AG09319 (cell line): Measurements from ENCODE around the gene KRT8.
"Not testable (repeated sequence)": the region's sequence is repeated elsewhere in the genome, so short reads cannot be mapped to it uniquely, and the experiment has no call there.

Source experiments
- DNase-seq: peaks from one replicate; pipeline ENCODE4 v3.0.0-alpha.2; 2010; ENCODE audit warnings: low read depth; ENCODE audit errors: extremely low read depth
- CTCF ChIP-seq: IDR thresholded peaks from 2 replicates; pipeline ENCODE4 v1.5.1; 2011; ENCODE audit warnings: low read depth, mild to moderate bottlenecking, inconsistent platforms, low read length, moderate library complexity

Gene KRT8

GRCh38 chr12:52904509-52905300 lies at the start of gene KRT8:
TSS of gene KRT8 (minus strand) at chr12:52905076. CDS start at chr12:52904981, 95 bp downstream.
- not testable (repeated sequence) for DNase-seq

- DNase-seq = no peak
- no peak for TF ChIP-seq CTCF
Measured at GRCh38 chr12:52953181-52953841, 48.4 kb upstream of the KRT8 start.

GRCh38 chr12:52952076-52952801 lies 47.4 kb upstream of the KRT8 start:
- no peak for DNase-seq
- TF ChIP-seq CTCF = no peak

- no peak for TF ChIP-seq CTCF
- DNase-seq = no peak
Measured at GRCh38 chr12:52951640-52952039, 46.8 kb upstream of the KRT8 start.

- TF ChIP-seq CTCF = no peak
- no peak for DNase-seq
Measured at GRCh38 chr12:52951126-52951525, 46.2 kb upstream of the KRT8 start.

GRCh38 chr12:52950553-52950952 lies 45.7 kb upstream of the KRT8 start:
- TF ChIP-seq CTCF = no peak

GRCh38 chr12:52949413-52950331 lies 44.8 kb upstream of the KRT8 start:
- DNase-seq = no peak
- no peak for TF ChIP-seq CTCF

More at GRCh38 chr12:52950553-52950952, 45.7 kb upstream of the KRT8 start:
- no peak for DNase-seq
